ENCODE data around the gene TWIST2.

- TF ChIP-seq, protein P1, sequence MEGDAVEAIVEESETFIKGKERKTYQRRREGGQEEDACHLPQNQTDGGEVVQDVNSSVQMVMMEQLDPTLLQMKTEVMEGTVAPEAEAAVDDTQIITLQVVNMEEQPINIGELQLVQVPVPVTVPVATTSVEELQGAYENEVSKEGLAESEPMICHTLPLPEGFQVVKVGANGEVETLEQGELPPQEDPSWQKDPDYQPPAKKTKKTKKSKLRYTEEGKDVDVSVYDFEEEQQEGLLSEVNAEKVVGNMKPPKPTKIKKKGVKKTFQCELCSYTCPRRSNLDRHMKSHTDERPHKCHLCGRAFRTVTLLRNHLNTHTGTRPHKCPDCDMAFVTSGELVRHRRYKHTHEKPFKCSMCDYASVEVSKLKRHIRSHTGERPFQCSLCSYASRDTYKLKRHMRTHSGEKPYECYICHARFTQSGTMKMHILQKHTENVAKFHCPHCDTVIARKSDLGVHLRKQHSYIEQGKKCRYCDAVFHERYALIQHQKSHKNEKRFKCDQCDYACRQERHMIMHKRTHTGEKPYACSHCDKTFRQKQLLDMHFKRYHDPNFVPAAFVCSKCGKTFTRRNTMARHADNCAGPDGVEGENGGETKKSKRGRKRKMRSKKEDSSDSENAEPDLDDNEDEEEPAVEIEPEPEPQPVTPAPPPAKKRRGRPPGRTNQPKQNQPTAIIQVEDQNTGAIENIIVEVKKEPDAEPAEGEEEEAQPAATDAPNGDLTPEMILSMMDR (IDR thresholded peaks at IDR 0.05; ENCODE audit: poor library complexity, severe bottlenecking): no peak
- TF ChIP-seq TAF1 (IDR thresholded peaks at IDR 0.05; ENCODE audit: low read depth): no peak
Observed at GRCh38 chr2:238853721-238854120, 5.8 kb downstream of the TWIST2 start.

Measured in neural cell (in vitro differentiated cells).